K562 (cell line): ENCODE measurements around the gene RNF207. TPM values are rescaled to one million over a fixed set of nuclear protein-coding genes. Genes with fewer than 3 reads are reported as not detected.

Experiments used
- CHD2 ChIP-seq: IDR thresholded peaks from 2 replicates; pipeline ENCODE4 v1.6.1; 2011; ENCODE audit warnings: low read depth, low read length
- E2F1 ChIP-seq: sonication (generic); formaldehyde crosslinking; IDR thresholded peaks from 2 replicates; pipeline ENCODE4 v1.8.1; 2023; ENCODE audit warnings: mild to moderate bottlenecking, missing genetic modification reagents, moderate library complexity
- HMGN3 ChIP-seq: IDR thresholded peaks from 2 replicates; pipeline ENCODE4 v1.6.1; 2011; ENCODE audit warnings: borderline replicate concordance, low read depth, mild to moderate bottlenecking, mixed read lengths, low read length; ENCODE audit not compliant: insufficient read length; ENCODE audit errors: extremely low read depth
- MEF2D ChIP-seq: conservative IDR thresholded peaks from 2 replicates; pipeline ENCODE4 v1.6.1; 2016; ENCODE audit warnings: low read depth, missing genetic modification characterization, missing compliant biosample characterization
- NR2C1 ChIP-seq, 2 experiments: fragments of 450-650 bp; IDR thresholded peaks; 2 replicates each; pipeline ENCODE4 v1.6.1; 2017; ENCODE audit warnings: mild to moderate bottlenecking in 2 of 2, antibody characterized with exemption in 1 of 2, inconsistent platforms in 1 of 2, missing compliant biosample characterization in 1 of 2, missing genetic modification characterization in 1 of 2
- SPI1 ChIP-seq: IDR thresholded peaks from 2 replicates; pipeline ENCODE4 v1.6.1; 2011; ENCODE audit warnings: low read depth, low read length, control low read depth, borderline replicate concordance
- ZNF511 ChIP-seq: sonication (generic); formaldehyde crosslinking; IDR thresholded peaks from 2 replicates; pipeline ENCODE4 v1.8.0; 2022; ENCODE audit warnings: mild to moderate bottlenecking, missing genetic modification reagents
- ZNF785 ChIP-seq: fragments of 250-450 bp; sonication (Bioruptor Pico); IDR thresholded peaks from 2 replicates; pipeline ENCODE4 v1.4.0; 2020; ENCODE audit warnings: mild to moderate bottlenecking
- polyA plus RNA-seq, 8 experiments: library from polyadenylated mRNA; depleted of rRNA in 4 of 8; stranded (reverse) in 5 of 8; unstranded in 3 of 8; fragments of >200 nt; fragmentation: Nextera tagmentation in 2 of 8; fragmentation: Illumina TruSeq in 1 of 8; extraction: Ambion mirVana in 2 of 8; extraction: Trizol in 1 of 8; gene quantifications; 2 replicates each; pipeline versions ENCODE4 v1.2.1 to v1.2.3, GENCODE V29; 2011 to 2014; ENCODE audit warnings: inconsistent platforms in 1 of 8, missing spikeins in 1 of 8
- total RNA-seq, 7 experiments: library from RNA; depleted of rRNA in 6 of 7; stranded (reverse); fragments of >200 nt in 6 of 7; fragmentation: Illumina TruSeq in 2 of 7; extraction: Trizol in 2 of 7; gene quantifications; 2 replicates each; pipeline versions ENCODE4 v1.2.1 to v1.2.3, GENCODE V29; 2011 to 2021; ENCODE audit warnings: low replicate concordance in 1 of 7
- TF ChIP-seq, protein P1 (sequence below), 3 experiments: IDR thresholded peaks in 2 of 3; conservative IDR thresholded peaks in 1 of 3; 2 replicates each; pipeline ENCODE4 v1.5.1; 2011 to 2012; ENCODE audit warnings: low read length in 3 of 3, mild to moderate bottlenecking in 3 of 3, control low read depth in 2 of 3, improper control_type of control experiment in 1 of 3, inconsistent platforms in 1 of 3, low read depth in 1 of 3, mixed read lengths in 1 of 3, moderate library complexity in 1 of 3; ENCODE audit not compliant: insufficient read depth in 2 of 3
- TF ChIP-seq, protein P2 (sequence below): fragments of 200-800 bp; sonication (Bioruptor generic); IDR thresholded peaks from 2 replicates; pipeline ENCODE4 v1.6.1; 2017; ENCODE audit warnings: missing genetic modification characterization, missing compliant biosample characterization
- TF ChIP-seq, protein P3 (sequence below), 2 experiments: fragments of 450-650 bp in 1 of 2; sonication (generic) in 1 of 2; formaldehyde crosslinking; conservative IDR thresholded peaks; 2 replicates each; pipeline versions ENCODE4 v1.4.0 to v1.8.1; 2020 to 2022; ENCODE audit warnings: mild to moderate bottlenecking in 1 of 2, missing genetic modification reagents in 1 of 2
- TF ChIP-seq, protein P4 (sequence below): fragments of 250-450 bp; sonication (Bioruptor Pico); IDR thresholded peaks from 2 replicates; pipeline ENCODE4 v1.8.0; 2021; ENCODE audit warnings: mild to moderate bottlenecking, moderate library complexity

Gene RNF207
- total and polyA plus RNA-seq, 9 of the 15 experiments (the other 6 are each of a cell fraction or from before 2014, with no cell fraction given) = 2.7 to 30.6 (median 12.9) TPM

DNA sequence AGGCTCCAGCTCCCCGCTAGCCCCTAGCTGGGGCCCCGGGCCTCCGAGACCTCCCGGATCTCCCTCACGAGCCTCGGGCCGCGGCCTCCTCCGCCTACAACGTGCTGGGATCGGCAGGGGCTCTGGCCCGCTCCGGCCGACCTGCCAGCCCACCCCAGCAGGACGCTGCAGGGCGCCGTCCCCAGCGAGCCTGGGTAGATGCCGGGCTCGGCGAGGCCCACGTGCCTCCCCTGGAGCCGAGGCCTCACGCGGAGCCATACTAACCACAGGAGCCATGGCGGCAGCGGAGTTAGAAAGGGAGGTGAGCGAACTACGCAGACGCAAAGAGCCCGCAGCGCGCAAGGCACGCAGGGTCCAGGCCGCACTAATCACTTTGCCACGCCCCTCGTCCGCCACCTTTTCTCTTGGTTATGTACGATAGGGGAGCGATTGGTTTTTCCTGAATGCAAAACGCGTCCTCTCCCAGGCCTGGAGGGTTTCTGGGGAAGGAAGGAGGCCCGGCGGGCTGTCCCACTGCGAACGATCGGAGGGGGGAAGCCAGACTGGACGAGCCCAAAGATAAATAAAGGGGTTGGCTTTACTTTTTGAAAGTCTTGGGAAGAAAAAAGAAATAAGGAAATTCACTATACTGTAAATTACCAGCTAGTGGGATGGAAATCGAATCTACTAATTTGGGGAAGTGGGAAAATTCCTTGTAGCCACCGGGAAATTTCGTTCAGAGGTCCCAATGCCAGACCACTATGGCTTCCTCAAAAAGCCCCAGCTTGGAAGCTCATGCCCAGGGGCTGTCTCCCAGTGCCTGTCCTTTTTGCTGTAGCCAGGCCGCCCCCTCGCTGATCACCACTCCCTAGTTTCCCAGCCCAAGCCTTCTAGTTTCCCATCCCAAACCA is 6.4 kb upstream of the RNF207 start, which contains the start of gene RPL22 (continued):
- TF ChIP-seq, protein P1, sequence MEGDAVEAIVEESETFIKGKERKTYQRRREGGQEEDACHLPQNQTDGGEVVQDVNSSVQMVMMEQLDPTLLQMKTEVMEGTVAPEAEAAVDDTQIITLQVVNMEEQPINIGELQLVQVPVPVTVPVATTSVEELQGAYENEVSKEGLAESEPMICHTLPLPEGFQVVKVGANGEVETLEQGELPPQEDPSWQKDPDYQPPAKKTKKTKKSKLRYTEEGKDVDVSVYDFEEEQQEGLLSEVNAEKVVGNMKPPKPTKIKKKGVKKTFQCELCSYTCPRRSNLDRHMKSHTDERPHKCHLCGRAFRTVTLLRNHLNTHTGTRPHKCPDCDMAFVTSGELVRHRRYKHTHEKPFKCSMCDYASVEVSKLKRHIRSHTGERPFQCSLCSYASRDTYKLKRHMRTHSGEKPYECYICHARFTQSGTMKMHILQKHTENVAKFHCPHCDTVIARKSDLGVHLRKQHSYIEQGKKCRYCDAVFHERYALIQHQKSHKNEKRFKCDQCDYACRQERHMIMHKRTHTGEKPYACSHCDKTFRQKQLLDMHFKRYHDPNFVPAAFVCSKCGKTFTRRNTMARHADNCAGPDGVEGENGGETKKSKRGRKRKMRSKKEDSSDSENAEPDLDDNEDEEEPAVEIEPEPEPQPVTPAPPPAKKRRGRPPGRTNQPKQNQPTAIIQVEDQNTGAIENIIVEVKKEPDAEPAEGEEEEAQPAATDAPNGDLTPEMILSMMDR (IDR thresholded peaks at IDR 0.05 in 2 of 3, conservative IDR thresholded peaks at IDR 0.05 in 1 of 3; ENCODE audit: insufficient read depth in 2 of 3, low read depth in 1 of 3, low read length in 3 of 3) = peak in 1 of 3 experiments; percentile 5; a peak in 1 of 6 replicates
- TF ChIP-seq HMGN3 = peak; percentile 40
- TF ChIP-seq, protein P2, sequence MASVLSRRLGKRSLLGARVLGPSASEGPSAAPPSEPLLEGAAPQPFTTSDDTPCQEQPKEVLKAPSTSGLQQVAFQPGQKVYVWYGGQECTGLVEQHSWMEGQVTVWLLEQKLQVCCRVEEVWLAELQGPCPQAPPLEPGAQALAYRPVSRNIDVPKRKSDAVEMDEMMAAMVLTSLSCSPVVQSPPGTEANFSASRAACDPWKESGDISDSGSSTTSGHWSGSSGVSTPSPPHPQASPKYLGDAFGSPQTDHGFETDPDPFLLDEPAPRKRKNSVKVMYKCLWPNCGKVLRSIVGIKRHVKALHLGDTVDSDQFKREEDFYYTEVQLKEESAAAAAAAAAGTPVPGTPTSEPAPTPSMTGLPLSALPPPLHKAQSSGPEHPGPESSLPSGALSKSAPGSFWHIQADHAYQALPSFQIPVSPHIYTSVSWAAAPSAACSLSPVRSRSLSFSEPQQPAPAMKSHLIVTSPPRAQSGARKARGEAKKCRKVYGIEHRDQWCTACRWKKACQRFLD (CRISPR knock-in tag) = peak; percentile 56; the same call in 1 of the 2 replicates
- TF ChIP-seq, protein P3, sequence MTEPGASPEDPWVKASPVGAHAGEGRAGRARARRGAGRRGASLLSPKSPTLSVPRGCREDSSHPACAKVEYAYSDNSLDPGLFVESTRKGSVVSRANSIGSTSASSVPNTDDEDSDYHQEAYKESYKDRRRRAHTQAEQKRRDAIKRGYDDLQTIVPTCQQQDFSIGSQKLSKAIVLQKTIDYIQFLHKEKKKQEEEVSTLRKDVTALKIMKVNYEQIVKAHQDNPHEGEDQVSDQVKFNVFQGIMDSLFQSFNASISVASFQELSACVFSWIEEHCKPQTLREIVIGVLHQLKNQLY (CRISPR knock-in tag; conservative IDR thresholded peaks at IDR 0.05) = no peak
- TF ChIP-seq CHD2 = no peak
- TF ChIP-seq NR2C1 (IDR thresholded peaks at IDR 0.05) = no peak
- no peak; the same call in 1 of the 2 replicates for TF ChIP-seq NR2C1 (tag; IDR thresholded peaks at IDR 0.05)
- TF ChIP-seq E2F1 = 0 out of 2 replicates have a peak, but pooled peaks have one; percentile 57
- TF ChIP-seq ZNF511 (CRISPR knock-in tag) = peak; percentile 93
- peak; percentile 74; the same call in 1 of the 2 replicates for TF ChIP-seq SPI1
- TF ChIP-seq MEF2D (tag) = 0 out of 2 replicates have a peak, but pooled peaks have one; percentile 40
- TF ChIP-seq ZNF785 = no peak
- TF ChIP-seq, protein P4, sequence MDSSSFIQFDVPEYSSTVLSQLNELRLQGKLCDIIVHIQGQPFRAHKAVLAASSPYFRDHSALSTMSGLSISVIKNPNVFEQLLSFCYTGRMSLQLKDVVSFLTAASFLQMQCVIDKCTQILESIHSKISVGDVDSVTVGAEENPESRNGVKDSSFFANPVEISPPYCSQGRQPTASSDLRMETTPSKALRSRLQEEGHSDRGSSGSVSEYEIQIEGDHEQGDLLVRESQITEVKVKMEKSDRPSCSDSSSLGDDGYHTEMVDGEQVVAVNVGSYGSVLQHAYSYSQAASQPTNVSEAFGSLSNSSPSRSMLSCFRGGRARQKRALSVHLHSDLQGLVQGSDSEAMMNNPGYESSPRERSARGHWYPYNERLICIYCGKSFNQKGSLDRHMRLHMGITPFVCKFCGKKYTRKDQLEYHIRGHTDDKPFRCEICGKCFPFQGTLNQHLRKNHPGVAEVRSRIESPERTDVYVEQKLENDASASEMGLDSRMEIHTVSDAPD = no peak
